AG08395 (cell line): ENCODE measurements around the gene NME7.
"Not testable (repeated sequence)": the region's sequence is repeated elsewhere in the genome, so short reads cannot be mapped to it uniquely, and the experiment has no call there.

ENCODE experiments used
- DNase-seq: peaks from one replicate; pipeline ENCODE4 v3.0.0; 2012; ENCODE audit warnings: mixed read lengths, low spot score

NME7 gene

GRCh38 chr1:169305948-169306347 lies 61.6 kb downstream of the NME7 start:
- no peak for DNase-seq

DNA sequence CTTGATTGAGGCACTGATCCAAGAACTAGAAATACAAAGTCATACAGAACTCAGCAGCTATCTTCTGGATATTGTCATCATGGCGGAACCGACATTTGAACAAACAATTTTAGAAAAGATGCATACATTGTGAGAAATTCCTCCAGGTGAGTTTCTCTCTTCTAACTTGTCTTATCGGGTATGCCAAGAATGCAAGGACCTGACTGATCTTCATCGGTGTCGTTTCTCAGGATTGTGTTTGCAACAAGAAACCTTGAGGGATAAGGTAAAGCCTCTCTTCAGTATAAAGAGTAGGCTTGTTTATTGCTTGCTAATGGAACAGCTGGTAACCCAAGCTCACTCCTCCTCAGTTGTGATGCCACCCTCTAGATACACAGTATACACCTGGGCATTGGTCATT lies 62.2 kb downstream of the NME7 start:
- DNase-seq, result no peak

DNA sequence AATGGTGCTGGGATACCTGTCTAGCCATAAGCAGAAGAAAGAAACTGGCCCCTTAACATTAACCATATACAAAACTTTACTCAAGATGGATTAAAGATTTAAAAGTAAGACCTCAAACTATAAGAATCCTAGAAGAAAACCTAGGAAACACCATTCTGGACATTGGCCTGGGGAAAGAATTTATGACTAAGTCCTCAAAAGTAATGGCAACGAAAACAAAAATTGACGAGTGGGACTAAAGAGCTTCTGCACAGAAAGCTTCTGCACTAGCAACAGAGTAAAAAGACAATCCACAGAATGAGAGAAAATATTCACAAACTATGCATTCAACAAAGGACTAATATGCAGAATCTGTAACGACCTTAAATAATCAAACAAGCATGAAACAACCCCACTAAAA lies 66.7 kb downstream of the NME7 start:
- DNase-seq, result no peak

GRCh38 chr1:169298441-169298840 lies 69.2 kb downstream of the NME7 start:
- DNase-seq, result no peak

- no peak for DNase-seq
Observed at GRCh38 chr1:169295846-169296245, 71.8 kb downstream of the NME7 start.

GRCh38 chr1:169295425-169295824 lies 72.2 kb downstream of the NME7 start:
- no peak for DNase-seq

- no peak for DNase-seq
Observed at GRCh38 chr1:169289016-169289415, 78.6 kb downstream of the NME7 start.

DNA sequence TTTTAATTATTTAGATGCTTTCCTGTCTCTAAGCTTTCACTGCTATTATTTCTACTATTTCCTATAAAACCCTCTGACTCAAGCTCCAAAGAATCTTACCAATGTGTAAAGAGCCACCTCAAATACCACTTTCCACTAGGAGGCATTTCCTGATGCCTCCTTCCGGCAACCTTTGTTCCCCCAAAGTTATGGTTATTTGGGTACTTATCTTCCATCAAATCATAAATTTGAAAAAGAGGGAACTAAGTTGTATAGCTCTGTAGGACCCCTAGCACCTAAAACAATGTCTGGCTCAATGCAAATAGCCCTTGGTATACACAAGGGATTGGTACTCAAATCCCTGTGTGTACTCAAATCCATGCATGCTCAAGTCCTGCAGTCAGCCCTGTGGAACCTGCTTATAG lies 79.6 kb downstream of the NME7 start:
- DNase-seq, result peak; percentile 52

DNA sequence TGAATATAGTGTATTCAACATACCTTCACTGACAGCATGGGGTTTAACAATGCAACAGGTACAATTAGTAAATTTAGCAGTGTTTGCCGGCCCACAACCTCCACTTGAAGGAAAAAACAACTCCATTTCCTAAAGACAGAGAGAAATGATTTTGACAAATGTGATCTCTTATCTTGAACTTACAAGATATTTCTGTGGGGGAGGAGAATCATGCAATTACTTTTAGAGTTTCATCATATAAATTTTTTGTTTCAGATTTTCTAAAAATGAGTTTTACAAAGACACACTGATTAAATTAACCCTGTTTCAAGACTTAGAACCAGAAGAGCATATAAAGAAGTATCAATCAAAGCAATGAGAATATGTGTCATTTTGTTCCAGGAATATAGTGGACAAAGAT lies 80.3 kb downstream of the NME7 start:
- no peak for DNase-seq

DNA sequence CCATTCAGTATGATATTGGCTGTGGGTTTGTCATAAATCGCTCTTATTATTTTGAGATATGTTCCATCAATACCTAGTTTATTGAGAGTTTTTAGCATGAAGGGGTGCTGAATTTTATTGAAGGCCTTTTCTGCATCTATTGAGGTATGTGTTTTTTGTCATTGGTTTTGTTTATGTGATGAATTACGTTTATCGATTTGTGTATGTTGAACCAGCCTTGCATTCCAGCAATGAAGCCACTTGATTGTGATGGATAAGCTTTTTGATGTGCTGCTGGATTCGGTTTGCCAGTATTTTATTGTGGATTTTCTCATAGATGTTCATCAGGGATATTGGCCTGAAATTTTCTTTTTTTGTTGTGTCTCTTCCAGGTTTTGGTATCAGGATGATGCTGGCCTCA lies 86.0 kb downstream of the NME7 start:
- not testable (repeated sequence) for DNase-seq

DNA sequence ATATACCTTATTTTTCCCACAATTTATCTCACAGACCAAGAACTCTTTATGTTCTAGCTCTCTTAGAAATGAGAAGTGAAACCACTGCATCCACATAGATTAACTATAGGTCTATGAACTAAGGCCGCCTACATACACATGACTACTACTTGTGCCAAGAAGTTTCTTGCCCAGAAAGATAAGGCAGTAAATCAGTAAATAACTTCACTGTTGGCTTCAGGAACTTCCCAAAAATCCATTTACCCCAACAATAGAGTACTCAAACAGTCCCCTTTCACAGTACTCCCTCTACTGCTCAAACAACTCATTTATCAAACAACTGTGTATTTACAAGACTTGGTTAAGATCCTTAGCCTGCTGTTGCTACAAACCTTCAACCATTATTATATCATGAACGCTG lies 96.5 kb downstream of the NME7 start:
- DNase-seq, result no peak

DNA sequence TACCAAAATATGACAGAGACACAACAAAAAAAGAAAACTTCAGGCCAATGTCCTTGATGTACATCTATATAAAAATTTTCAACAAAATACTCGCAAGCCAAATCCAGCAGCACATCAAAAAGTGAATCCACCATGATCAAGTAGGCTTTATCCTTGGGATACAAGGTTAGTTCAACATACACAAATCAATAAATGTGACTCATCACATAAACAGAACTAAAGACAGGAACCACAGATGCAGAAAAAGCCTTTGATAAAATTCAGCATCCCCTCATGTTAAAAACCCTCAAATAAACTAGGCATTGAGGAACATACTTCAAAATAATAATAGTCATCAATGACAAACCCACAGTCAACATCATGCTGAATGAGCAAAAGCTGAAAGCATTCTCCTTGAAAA lies 101.5 kb downstream of the NME7 start:
- DNase-seq, result no peak

- DNase-seq, result no peak
Observed at GRCh38 chr1:169263059-169263458, 104.5 kb downstream of the NME7 start.

GRCh38 chr1:169261884-169262283 lies 105.7 kb downstream of the NME7 start:
- no peak for DNase-seq

GRCh38 chr1:169260478-169261151 lies 107.0 kb downstream of the NME7 start:
- no peak for DNase-seq

- no peak for DNase-seq
Observed at GRCh38 chr1:169259816-169260215, 107.8 kb downstream of the NME7 start.

DNA sequence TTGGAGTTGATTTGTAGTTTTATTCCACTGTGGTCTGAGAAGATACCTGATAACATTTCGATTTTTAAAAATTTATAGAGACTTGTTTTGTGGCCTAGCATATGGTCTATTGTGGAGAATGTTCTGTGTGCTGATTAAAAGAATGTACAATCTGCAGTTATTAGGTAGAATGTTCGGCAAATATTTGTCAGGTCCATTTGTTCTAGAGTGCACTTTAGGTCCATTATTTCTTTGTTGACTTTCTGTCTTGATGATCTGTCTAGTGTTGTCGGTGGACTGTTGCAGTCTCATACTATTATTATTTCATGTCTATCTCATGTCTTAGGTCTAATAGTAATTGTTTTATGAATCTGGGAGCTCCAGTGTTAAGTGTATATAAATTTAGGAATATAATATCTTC lies 116.8 kb downstream of the NME7 start:
- no peak for DNase-seq

DNA sequence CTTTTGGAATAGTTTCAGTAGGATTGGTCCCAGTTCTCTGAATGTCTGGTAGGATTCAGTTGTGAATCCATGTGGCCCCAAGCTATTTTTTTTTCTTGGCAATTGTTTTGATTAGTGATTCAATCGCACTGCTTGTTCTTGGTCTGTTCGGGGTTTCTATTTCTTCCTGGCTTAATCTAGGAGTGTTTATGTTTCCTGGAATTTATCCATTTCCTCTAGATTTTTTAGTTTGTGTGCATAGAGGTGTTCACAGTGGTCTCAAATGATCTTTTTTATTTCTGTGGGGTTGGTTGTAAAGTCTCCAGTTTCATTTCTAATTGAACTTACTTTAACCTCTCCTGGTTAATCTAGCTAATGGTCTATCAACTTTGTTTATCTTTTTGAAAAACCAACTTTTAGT lies 117.6 kb downstream of the NME7 start:
- no peak for DNase-seq

GRCh38 chr1:169249611-169250010 lies 118.0 kb downstream of the NME7 start:
- no peak for DNase-seq

DNA sequence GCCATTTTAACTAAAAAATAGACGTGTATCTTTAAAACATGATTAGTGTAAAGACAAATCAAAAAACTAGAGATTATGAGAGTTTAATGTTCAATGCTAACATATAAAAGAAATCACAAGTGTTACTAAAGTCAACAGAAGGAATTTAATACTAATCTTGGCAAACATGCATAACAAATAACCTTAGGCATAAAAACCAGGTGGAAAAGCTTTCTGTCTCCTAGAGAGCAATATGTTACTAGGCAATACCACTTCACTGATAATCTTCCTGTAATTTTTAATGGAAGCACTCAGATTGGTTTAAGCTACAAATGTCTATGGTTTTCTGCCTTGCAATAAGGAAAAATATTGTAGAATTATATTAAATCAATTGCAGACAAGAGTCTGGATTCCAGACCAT lies 121.9 kb downstream of the NME7 start:
- DNase-seq, result no peak

- DNase-seq, result no peak
Observed at GRCh38 chr1:169240449-169241232, 127.0 kb downstream of the NME7 start.

GRCh38 chr1:169236880-169237279 lies 130.7 kb downstream of the NME7 start:
- DNase-seq, result no peak

DNA sequence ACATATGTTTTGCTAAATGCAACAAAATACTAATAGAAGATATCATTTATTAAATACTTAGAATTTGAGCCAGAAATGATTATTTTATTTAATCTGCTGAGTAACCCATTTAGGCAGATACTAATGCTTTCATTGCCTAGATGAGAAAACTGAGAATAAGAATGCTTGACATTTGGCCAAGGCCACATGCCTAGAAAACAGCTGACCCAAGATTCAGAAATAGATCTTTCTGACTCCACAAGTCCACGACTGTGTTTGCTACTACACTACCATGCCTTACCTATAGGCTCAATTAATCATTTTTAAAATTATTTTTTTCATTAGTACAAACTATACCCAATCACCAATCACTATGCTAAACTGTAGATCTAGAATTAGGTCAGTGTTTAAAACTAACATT lies 131.5 kb downstream of the NME7 start:
- DNase-seq, result no peak

DNA sequence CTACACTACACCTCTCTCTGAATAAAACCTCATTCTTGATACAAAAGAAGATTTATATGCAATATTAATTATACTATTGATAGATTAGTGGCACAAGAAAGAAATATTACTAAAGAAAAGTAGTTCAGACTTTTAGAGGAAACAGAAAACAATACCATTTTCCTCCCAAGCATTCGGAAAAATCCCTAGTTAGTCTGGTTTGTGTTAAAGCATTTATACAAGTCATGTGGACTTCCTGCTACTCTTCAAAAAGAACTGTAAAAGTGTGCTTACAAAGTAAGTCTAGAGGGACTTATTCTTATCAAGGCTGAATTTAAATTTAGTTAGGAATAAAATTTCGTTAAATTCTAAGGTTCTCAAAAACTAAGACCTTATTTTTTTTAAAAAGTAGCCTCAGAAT lies 132.0 kb downstream of the NME7 start:
- no peak for DNase-seq
